HG03457 (cell line): ENCODE results near the gene F9.
A peak's percentile ranks its signal among the peaks of the same experiment; 100 is the strongest.
"Not testable (repeated sequence)": the region's sequence is repeated elsewhere in the genome, so short reads cannot be mapped to it uniquely, and the experiment has no call there.

ENCODE experiments used
- ATAC-seq: cut with Tn5 transposase; IDR thresholded peaks from one replicate; pipeline ENCODE4 v1.9.1; 2021; ENCODE audit warnings: moderate number of reproducible peaks; ENCODE audit not compliant: unreplicated experiment

Gene F9

DNA sequence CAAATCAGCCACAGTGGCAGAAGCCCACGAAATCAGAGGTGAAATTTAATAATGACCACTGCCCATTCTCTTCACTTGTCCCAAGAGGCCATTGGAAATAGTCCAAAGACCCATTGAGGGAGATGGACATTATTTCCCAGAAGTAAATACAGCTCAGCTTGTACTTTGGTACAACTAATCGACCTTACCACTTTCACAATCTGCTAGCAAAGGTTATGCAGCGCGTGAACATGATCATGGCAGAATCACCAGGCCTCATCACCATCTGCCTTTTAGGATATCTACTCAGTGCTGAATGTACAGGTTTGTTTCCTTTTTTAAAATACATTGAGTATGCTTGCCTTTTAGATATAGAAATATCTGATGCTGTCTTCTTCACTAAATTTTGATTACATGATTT lies at the start of gene F9:
Gene F9, plus strand, starts transcription at position 190 of the 400 bp plus-strand sequence. Its CDS starts 26 bp downstream, at position 216.
- ATAC-seq = no peak

DNA sequence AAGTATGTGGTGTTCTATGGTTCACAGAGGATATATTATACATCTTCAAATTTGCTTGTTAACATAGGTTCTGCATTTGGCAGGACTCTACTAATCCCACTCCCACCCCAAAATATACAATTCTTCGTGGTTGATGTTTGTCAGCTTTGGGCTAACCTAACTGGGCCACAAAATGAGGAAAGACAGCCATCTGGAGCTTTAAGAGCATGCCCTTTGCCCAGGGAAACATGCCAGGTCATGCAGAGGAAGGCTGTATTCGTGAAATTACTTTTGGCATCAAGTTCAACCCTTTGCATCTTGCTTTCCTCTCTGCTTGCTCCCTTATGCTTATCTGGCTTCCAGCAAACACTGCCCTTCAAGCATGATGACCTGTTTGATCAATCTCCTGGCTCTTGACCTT lies 46.8 kb upstream of the F9 start:
- ATAC-seq = no peak

DNA sequence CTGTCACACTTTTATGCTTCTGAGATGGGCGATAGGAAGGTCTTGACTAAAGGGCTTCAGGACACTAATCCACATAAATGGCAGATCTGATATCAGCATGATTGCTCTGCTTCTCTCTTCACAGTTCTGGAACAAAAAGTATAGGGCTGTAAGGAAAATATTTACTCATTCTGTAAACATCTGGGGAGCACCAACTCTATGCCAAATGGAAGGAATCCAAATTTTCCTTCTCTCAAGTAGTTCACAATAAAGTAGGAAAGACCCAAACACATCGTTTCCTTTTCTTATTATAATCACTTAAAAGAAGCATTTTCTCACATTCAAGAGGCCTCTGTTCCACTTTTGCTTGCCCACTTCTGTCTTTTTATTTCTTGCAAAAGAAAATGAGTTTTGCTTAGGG lies 45.9 kb upstream of the F9 start:
- ATAC-seq = no peak

GRCh38 chrX:139495324-139495723 lies 35.2 kb upstream of the F9 start:
- no peak for ATAC-seq

GRCh38 chrX:139506333-139506732 lies 24.2 kb upstream of the F9 start:
- ATAC-seq = no peak

- no peak for ATAC-seq
Measured at GRCh38 chrX:139508099-139508498, 22.4 kb upstream of the F9 start.

DNA sequence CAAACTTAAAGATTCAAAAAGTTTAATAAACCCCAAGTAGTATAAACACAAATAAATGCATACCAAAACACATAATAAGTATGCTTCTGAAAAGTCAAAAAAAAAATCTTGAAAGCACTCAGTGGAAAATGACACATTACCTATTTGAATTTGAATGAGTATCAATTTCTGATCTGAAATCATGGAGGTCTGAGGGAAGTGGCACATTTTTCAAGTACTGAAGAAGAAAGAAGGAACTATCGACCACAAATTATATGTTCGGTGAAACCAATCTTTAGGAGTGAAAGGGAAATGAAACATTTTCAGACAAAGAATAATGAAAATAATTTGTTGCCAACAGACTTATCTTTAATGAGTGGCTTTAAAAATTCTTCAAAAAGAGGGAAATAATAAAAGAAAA lies 12.1 kb upstream of the F9 start:
- ATAC-seq = no peak

- not testable (repeated sequence) for ATAC-seq
Measured at GRCh38 chrX:139528829-139529228, 1.7 kb upstream of the F9 start.

DNA sequence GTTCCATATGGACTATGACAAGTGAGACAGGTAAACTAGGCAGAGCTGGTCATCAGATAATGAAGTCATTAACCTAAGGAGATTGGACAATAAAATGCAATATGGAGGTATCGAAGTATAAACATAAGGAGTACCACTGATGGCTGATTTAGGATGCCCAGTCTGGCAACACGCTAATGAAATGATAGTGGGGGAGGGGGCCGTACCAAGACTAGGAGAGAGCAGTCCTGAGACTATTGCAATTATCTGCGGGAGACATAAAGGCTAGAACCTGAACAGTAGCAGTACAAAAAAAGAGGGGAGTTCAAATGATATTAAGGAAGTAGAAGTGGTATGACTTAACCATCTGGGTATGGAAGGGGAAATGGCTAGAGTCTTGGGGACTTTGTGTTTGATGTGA lies 2.3 kb downstream of the F9 start:
- no peak for ATAC-seq

DNA sequence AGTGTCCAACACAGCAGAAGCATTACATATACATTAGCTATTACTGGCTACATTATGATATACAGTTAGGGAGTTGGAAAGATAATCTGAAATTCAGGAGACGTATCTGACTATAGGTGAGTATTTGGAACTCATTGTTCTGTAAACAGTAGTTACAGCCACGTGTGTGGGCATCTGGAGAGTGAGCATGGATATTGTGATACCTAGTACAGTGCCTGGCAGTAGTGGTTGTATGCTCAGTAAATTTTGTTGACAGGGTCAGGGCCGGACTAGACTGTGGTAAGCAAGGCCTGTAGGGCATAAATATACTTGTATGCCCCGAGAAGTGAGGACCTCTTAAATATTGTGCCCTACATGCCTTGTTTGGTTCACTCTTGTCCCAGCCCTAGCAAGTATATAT lies 2.9 kb downstream of the F9 start:
- no peak for ATAC-seq

- ATAC-seq = peak; percentile 93
Measured at GRCh38 chrX:139538907-139539790, 8.6 kb downstream of the F9 start.

GRCh38 chrX:139542652-139543051 lies 12.1 kb downstream of the F9 start:
- ATAC-seq = no peak

DNA sequence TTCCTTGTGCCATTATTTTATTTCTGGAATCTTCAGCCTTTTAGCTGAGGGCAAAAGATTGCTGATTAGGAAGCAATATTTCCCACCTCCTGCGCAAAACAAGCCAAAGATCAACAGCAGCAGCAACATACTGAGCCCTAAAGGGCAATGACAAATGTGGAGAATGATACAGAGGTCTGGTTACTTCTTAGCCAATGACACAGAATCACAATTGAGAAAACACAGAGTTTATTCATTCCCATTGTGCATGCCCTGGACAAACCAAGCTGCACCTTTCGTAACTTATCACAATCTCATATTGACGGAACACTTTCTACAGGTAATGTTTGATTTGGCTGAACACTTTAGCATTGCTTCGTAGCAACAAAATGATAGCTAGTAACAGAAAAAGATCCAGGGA lies 13.4 kb downstream of the F9 start:
- no peak for ATAC-seq

- no peak for ATAC-seq
Measured at GRCh38 chrX:139544591-139544990, 14.1 kb downstream of the F9 start.

GRCh38 chrX:139554376-139554775 lies 23.8 kb downstream of the F9 start:
- peak; percentile 21 for ATAC-seq

DNA sequence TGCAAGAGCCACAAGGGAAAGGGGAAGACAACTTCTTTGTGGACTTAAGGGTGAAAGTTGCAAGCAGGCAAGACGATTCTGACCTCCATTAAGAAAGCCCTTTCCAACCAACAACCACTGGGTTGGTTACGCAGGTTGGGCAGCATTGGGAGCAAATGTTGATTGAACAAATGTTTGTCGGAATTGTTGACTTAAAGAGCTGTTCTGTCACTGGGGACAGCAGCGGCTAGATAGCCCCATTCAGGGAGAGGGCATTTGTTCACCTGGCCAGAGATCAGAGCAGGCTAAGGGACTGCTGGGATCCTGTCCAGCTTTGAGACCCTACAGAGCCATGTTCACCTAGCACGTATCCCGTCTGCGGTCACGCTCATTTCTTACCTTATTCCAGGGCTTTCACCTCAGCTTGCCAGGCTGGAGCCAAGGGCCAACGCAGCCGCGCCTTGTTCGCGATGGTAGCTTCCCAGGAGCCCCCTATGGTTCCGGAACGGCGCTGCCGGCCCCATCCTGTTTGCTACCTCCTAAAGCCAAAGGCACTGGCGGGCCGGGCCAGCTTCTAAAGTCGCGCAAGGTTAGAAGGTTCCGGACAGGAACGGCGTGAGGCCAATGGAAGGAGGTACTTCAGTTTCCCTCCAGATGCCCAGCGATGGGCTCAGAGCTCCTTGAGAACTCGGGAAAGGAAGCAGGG lies 24.6 kb downstream of the F9 start:
- no peak for ATAC-seq

GRCh38 chrX:139559383-139560042 lies 29.0 kb downstream of the F9 start:
- no peak for ATAC-seq

DNA sequence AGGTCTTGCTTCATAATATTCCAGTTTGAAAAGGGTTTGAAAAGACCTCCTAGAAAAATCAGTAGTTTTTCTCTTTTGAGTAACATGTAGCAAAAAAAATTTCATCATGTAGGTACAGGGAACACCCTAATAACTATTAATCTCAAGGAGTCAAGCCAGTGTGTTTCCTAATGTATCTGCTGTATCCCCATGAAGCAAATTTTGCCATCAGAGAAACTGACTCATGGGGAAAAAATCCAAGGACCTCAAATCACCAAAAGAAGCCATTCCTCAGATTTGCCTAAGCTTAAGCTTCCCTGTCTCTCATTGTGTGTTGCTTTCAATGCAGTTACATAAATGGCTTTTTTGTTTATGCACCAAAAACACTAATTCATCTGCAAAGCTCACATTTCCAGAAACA lies 29.7 kb downstream of the F9 start:
- no peak for ATAC-seq

DNA sequence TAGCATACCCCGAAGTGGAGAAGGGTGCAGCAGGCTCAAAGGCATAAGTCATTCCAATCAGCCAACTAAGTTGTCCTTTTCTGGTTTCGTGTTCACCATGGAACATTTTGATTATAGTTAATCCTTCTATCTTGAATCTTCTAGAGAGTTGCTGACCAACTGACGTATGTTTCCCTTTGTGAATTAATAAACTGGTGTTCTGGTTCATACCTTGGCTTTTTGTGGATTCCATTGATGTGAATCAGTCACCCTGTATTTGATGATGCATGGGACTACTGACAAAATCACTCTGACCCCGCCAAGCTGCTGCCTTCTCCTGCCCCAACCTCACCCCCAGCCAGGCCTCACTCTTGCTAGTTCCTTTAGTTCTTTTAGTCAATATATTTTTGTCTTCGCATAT lies 32.7 kb downstream of the F9 start:
- ATAC-seq = no peak

DNA sequence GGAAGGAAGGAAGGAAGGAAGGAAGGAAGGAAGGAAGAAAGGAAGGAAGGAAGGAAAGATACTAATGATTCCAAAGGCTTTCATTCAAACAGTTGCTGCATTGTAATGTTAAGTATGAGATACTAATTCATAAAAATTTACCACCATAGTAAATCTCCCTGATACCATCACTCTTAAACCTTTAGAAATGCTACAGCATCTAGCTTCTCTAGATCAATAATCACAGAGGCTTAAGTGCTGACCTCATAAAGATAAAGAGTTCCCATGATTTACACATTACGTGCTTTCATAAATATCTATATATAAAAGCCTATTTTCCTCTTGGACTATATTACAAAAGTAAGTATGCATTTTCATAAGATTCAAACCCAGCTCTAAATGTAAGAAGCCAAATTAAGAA lies 36.4 kb downstream of the F9 start:
- no peak for ATAC-seq

GRCh38 chrX:139581068-139581467 lies 50.5 kb downstream of the F9 start:
- no peak for ATAC-seq

- ATAC-seq = no peak
Measured at GRCh38 chrX:139585613-139586012, 55.1 kb downstream of the F9 start.
